ENCODE data around the gene ROR1. TPM values are rescaled to one million over a fixed set of nuclear protein-coding genes. Genes with fewer than 3 reads are reported as not detected.

The ROR1 gene
- total and polyA plus RNA-seq, 10 of the 15 experiments (the other 5 are each of a cell fraction or from before 2014, with no cell fraction given): 0.02 to 0.08 (median 0.05) TPM; not detected in 6

- Histone ChIP-seq H3K4me2 (ENCODE audit: control insufficient read depth, insufficient read depth) (no peak overlapping the region), H2AFZ (ENCODE audit: control insufficient read depth, low read depth, low read length) (no peak overlapping the region), H3K27me3 (replicated peaks in 1 of 2; ENCODE audit: control insufficient read depth in 2 of 2, insufficient read depth in 2 of 2, low read length in 1 of 2) (peaks cover 7 to 17% of the 10 kb centered on the region in 2 experiments), H3K27ac (ENCODE audit: control insufficient read depth, insufficient read depth) (no peak overlapping the region), H3K9me3 (replicated peaks; ENCODE audit: control insufficient read depth, insufficient read depth, low read length) (no peaks in the 10 kb centered on the region), H3K4me3 (no peak overlapping the region), H3K36me3 (ENCODE audit: control insufficient read depth in 2 of 2, insufficient read depth in 2 of 2, low read length in 1 of 2) (no peaks in the 10 kb centered on the region), H3K9ac (ENCODE audit: control insufficient read depth, insufficient read depth, low read length) (no peak overlapping the region), H3K79me2 (ENCODE audit: control insufficient read depth, insufficient read depth, low read length) (no peaks in the 10 kb centered on the region), H3K4me1 (ENCODE audit: control insufficient read depth, insufficient read depth, low read length) (no peaks in the 10 kb centered on the region), H4K20me1 (ENCODE audit: control insufficient read depth, insufficient read depth) (no peaks in the 10 kb centered on the region)
- in situ Hi-C loops (cut with MboI): no loop called here
- ChIA-PET RAD21 (ENCODE audit: unreplicated experiment) (interaction anchor here (0.7 kb wide), 1 partner anchor 87 kb away, joined by 3 read pairs; no protein-coding TSS in a partner anchor), SMC1A (ENCODE audit: uncharacterized antibody, unreplicated experiment) (interaction anchor here (0.7 to 1.9 kb wide), 6 partner anchors 61 to 338 kb away, joined by 3 to 7 read pairs (median 4); no protein-coding TSS in a partner anchor), CTCF (interaction anchor here (1.0 to 1.5 kb wide), 3 partner anchors 9 to 136 kb away, joined by 3 read pairs; no protein-coding TSS in a partner anchor), POLR2A (interaction anchor here (1.5 kb wide), 1 partner anchor 34 kb away, joined by 3 read pairs; no protein-coding TSS in a partner anchor)
- BruUV-seq (replicated peaks): no TSS peak
- no peak for TF ChIP-seq ZBTB33 (IDR thresholded peaks at IDR 0.05)
- no peak for TF ChIP-seq SIN3A (IDR thresholded peaks at IDR 0.05; ENCODE audit: low read depth, low read length)
- no peak for TF ChIP-seq ZBTB4 (CRISPR knock-in tag; IDR thresholded peaks at IDR 0.05)
- no peak for TF ChIP-seq ZBTB40 (IDR thresholded peaks at IDR 0.05; ENCODE audit: borderline replicate concordance)
- no peak for TF ChIP-seq CBX3 (IDR thresholded peaks at IDR 0.05; ENCODE audit: borderline replicate concordance, low read depth)
- no peak for TF ChIP-seq EZH2 (IDR thresholded peaks at IDR 0.05; ENCODE audit: borderline replicate concordance, control insufficient read depth, low read depth, low read length)
- no peak for TF ChIP-seq GABPA (IDR thresholded peaks at IDR 0.05; ENCODE audit: low read depth)
- TF ChIP-seq BHLHE40 (IDR thresholded peaks at IDR 0.05; ENCODE audit: borderline replicate concordance in 1 of 2, low read depth in 2 of 2, low read length in 1 of 2): no peak
- DNase-seq (ENCODE audit: low read depth, low spot score) (no peak), ATAC-seq (no peak), FAIRE-seq (no peak)
- intact Hi-C loops (cut with micrococcal nuclease; ENCODE audit: unreplicated experiment): no loop called here
- WGBS (ENCODE audit: insufficient coverage, insufficient replicate concordance, low lambda C conversion rate, missing lambda C conversion rate): 11% methylated on average over 3 of the region's 3 CpGs
Observed at GRCh38 chr1:63777965-63778880, 4.4 kb downstream of the ROR1 start.
